ENCODE measurements around the gene NEO1. TPM values are rescaled to one million over a fixed set of nuclear protein-coding genes. Genes with fewer than 3 reads are reported as not detected.

NEO1 gene
- total RNA-seq, 1 donor = 55.4 TPM

- no peaks in the 10 kb centered on the region for H3K79me2 ChIP-seq (ENCODE audit: insufficient read depth, low read length)
- no peaks in the 10 kb centered on the region for H3K4me1 ChIP-seq (ENCODE audit: insufficient read depth, low read length)
- H3K9me3 ChIP-seq (ENCODE audit: low read depth, low read length) = no peaks in the 10 kb centered on the region
- H3K4me2 ChIP-seq (ENCODE audit: insufficient read depth, low read length) = no peak overlapping the region
- TF ChIP-seq, protein P1, sequence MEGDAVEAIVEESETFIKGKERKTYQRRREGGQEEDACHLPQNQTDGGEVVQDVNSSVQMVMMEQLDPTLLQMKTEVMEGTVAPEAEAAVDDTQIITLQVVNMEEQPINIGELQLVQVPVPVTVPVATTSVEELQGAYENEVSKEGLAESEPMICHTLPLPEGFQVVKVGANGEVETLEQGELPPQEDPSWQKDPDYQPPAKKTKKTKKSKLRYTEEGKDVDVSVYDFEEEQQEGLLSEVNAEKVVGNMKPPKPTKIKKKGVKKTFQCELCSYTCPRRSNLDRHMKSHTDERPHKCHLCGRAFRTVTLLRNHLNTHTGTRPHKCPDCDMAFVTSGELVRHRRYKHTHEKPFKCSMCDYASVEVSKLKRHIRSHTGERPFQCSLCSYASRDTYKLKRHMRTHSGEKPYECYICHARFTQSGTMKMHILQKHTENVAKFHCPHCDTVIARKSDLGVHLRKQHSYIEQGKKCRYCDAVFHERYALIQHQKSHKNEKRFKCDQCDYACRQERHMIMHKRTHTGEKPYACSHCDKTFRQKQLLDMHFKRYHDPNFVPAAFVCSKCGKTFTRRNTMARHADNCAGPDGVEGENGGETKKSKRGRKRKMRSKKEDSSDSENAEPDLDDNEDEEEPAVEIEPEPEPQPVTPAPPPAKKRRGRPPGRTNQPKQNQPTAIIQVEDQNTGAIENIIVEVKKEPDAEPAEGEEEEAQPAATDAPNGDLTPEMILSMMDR (IDR thresholded peaks at IDR 0.05; ENCODE audit: extremely low read depth, low read depth, low read length) = no peak
- no peaks in the 10 kb centered on the region for H4K20me1 ChIP-seq (ENCODE audit: insufficient read depth, low read length)
- no peaks in the 10 kb centered on the region for H3K36me3 ChIP-seq (ENCODE audit: insufficient read depth, low read length)
- DNase-seq (ENCODE audit: insufficient read length, low spot score, missing footprints) = peak; percentile 73
- no peak overlapping the region for H3K27ac ChIP-seq (ENCODE audit: low read depth, low read length)
- peaks cover 5% of the 10 kb centered on the region for H3K27me3 ChIP-seq (ENCODE audit: insufficient read depth, low read length)
- H3K4me3 ChIP-seq (ENCODE audit: insufficient read depth, low read length) = no peak overlapping the region
- no peak overlapping the region for H2AFZ ChIP-seq (ENCODE audit: low read length)
Observed at GRCh38 chr15:73330206-73331051, 278.2 kb downstream of the NEO1 start.

DNA sequence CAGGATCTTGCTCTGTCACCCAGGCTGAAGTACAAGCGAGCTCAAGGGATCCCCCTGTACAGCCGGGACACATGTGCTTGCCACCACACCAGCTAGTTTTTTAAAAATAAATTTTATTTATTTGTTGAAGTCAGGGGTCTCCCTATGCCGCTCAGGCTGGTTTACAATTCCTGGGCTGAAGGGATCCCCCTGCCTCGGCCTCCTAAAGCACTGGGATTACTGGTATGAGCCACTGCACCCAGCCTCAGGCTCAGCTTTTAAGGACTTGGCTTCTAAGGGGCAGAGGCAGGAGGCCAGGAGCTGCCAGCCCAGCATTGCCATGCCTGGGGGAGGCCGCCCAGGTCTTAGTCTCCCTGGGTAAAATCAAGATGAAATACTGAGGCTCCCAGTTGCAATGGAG is 279.2 kb downstream of the NEO1 start:
- H3K4me3 ChIP-seq (ENCODE audit: insufficient read depth, low read length) = no peak overlapping the region
- no peaks in the 10 kb centered on the region for H4K20me1 ChIP-seq (ENCODE audit: insufficient read depth, low read length)
- no peak overlapping the region for H2AFZ ChIP-seq (ENCODE audit: low read length)
- no peak overlapping the region for H3K4me2 ChIP-seq (ENCODE audit: insufficient read depth, low read length)
- TF ChIP-seq, protein P1 (IDR thresholded peaks at IDR 0.05; ENCODE audit: extremely low read depth, low read depth, low read length) = no peak
- H3K9me3 ChIP-seq (ENCODE audit: low read depth, low read length) = no peaks in the 10 kb centered on the region
- H3K36me3 ChIP-seq (ENCODE audit: insufficient read depth, low read length) = no peaks in the 10 kb centered on the region
- DNase-seq (ENCODE audit: insufficient read length, low spot score, missing footprints) = no peak
- no peaks in the 10 kb centered on the region for H3K4me1 ChIP-seq (ENCODE audit: insufficient read depth, low read length)
- H3K27ac ChIP-seq (ENCODE audit: low read depth, low read length) = no peak overlapping the region
- H3K79me2 ChIP-seq (ENCODE audit: insufficient read depth, low read length) = no peaks in the 10 kb centered on the region
- no peaks in the 10 kb centered on the region for H3K27me3 ChIP-seq (ENCODE audit: insufficient read depth, low read length)

- Histone ChIP-seq H3K4me2 (ENCODE audit: insufficient read depth, low read length) (no peak overlapping the region), H3K9me3 (ENCODE audit: low read depth, low read length) (no peaks in the 10 kb centered on the region), H3K79me2 (ENCODE audit: insufficient read depth, low read length) (no peaks in the 10 kb centered on the region), H3K27me3 (ENCODE audit: insufficient read depth, low read length) (no peaks in the 10 kb centered on the region), H3K27ac (ENCODE audit: low read depth, low read length) (no peak overlapping the region), H3K4me3 (ENCODE audit: insufficient read depth, low read length) (no peak overlapping the region), H2AFZ (ENCODE audit: low read length) (no peak overlapping the region), H3K4me1 (ENCODE audit: insufficient read depth, low read length) (no peaks in the 10 kb centered on the region), H3K36me3 (ENCODE audit: insufficient read depth, low read length) (no peaks in the 10 kb centered on the region), H4K20me1 (ENCODE audit: insufficient read depth, low read length) (no peaks in the 10 kb centered on the region)
- TF ChIP-seq, protein P1 (IDR thresholded peaks at IDR 0.05; ENCODE audit: extremely low read depth, low read depth, low read length) = no peak
- peak; percentile 78 for DNase-seq (ENCODE audit: insufficient read length, low spot score, missing footprints)
Observed at GRCh38 chr15:73331991-73332925, 280.0 kb downstream of the NEO1 start.

DNA sequence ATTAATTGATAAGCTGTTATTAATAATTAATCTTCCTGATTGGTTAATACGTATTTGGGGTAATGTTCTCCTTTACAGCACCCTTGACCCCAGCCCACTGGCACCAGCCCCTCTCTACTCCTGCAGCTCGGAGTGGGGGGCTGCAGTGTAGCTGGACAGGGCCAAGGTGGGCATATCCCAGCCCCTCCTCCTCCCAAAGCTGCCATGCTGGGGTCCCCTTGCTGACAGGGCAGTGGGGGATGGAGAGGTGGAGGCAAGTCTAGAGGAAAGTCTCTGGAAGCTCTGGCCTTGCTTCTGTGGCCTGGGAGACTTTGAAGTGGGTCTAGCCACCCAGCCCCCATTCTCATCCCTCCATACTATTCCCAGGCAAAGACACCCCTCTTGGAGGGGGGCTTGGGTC is 280.7 kb downstream of the NEO1 start:
- Histone ChIP-seq H3K4me1 (ENCODE audit: insufficient read depth, low read length) (no peaks in the 10 kb centered on the region), H3K27ac (ENCODE audit: low read depth, low read length) (no peak overlapping the region), H3K4me2 (ENCODE audit: insufficient read depth, low read length) (no peak overlapping the region), H4K20me1 (ENCODE audit: insufficient read depth, low read length) (no peaks in the 10 kb centered on the region), H3K36me3 (ENCODE audit: insufficient read depth, low read length) (no peaks in the 10 kb centered on the region), H3K4me3 (ENCODE audit: insufficient read depth, low read length) (no peak overlapping the region), H3K79me2 (ENCODE audit: insufficient read depth, low read length) (no peaks in the 10 kb centered on the region), H3K9me3 (ENCODE audit: low read depth, low read length) (no peaks in the 10 kb centered on the region), H3K27me3 (ENCODE audit: insufficient read depth, low read length) (no peaks in the 10 kb centered on the region), H2AFZ (ENCODE audit: low read length) (no peak overlapping the region)
- DNase-seq (ENCODE audit: insufficient read length, low spot score, missing footprints) = peak; percentile 55
- TF ChIP-seq, protein P1 (IDR thresholded peaks at IDR 0.05; ENCODE audit: extremely low read depth, low read depth, low read length) = no peak

Measured in osteoblast (primary cell).